K562 (cell line): Measurements from ENCODE around the gene CCM2. TPM values are rescaled to one million over a fixed set of nuclear protein-coding genes. Genes with fewer than 3 reads are reported as not detected.
A peak's percentile ranks its signal among the peaks of the same experiment; 100 is the strongest.

ENCODE experiments used
- ATAC-seq: fragments of 200-7000 bp; cut with Tn5 transposase; 3 replicates; pipeline ENCODE4 v1.9.1; 2020; ENCODE audit warnings: moderate library complexity
- BruUV-seq: library from RNA; stranded (reverse); fragments of 400-500 nt; replicated peaks from 2 replicates; lab custom pipeline; 2021; lab: Mats Ljungman, UMichigan
- CTCF ChIA-PET: fragments of 300-600 bp; formaldehyde crosslinking; extraction: SDS; loops from one replicate; lab custom pipeline; 2021; ENCODE audit warnings: low intra/inter-chr PET ratio; lab: Yijun Ruan, JAX
- POLR2A ChIA-PET: fragments of 300-600, 350-650 bp; sonication (Branson Sonifier 250); formaldehyde crosslinking; extraction: SDS; loops from one replicate; lab custom pipeline; 2021; ENCODE audit warnings: antibody characterized with exemption, inconsistent platforms; lab: Yijun Ruan, JAX
- DNase-seq, 4 experiments: peaks; one replicate each; pipeline versions ENCODE4 v3.0.0 to v3.0.0-alpha.2; 2011 to 2018; ENCODE audit warnings: low spot score in 3 of 4, mixed read lengths in 3 of 4; ENCODE audit errors: extremely low read depth in 1 of 4
- FAIRE-seq: peaks from 2 replicates; lab custom pipeline; 2011; peaks lifted over from hg19 to GRCh38; lab: Jason Lieb, UNC
- H2AFZ ChIP-seq: 2 replicates; pipeline ENCODE4 v1.6.0; 2011; ENCODE audit warnings: low read depth, low read length, control low read depth, inconsistent platforms
- H3K27ac ChIP-seq: fragments of 200-600 bp; 3 replicates; pipeline ENCODE4 v1.8.0; 2011; ENCODE audit warnings: low read depth, mild to moderate bottlenecking, control low read depth, inconsistent platforms, low read length, moderate library complexity, mixed read lengths; ENCODE audit errors: extremely low read depth
- H3K27me3 ChIP-seq, 2 experiments: fragments of 300-600 bp in 1 of 2; 2 replicates in 1 of 2; 3 replicates in 1 of 2; pipeline versions ENCODE4 v1.6.0 to v1.8.0; 2011; ENCODE audit warnings: inconsistent platforms in 2 of 2, low read length in 2 of 2, mild to moderate bottlenecking in 1 of 2, mixed read lengths in 1 of 2, moderate library complexity in 1 of 2; ENCODE audit not compliant: control insufficient read depth in 2 of 2, insufficient read depth in 2 of 2
- H3K36me3 ChIP-seq: fragments of 300-600 bp; 3 replicates; pipeline ENCODE4 v1.8.0; 2011; ENCODE audit warnings: mild to moderate bottlenecking, low read length, inconsistent platforms; ENCODE audit not compliant: control insufficient read depth, insufficient read depth
- H3K4me1 ChIP-seq, 2 experiments: fragments of 200-600 bp in 1 of 2; replicated peaks in 1 of 2; 2 replicates in 1 of 2; 3 replicates in 1 of 2; pipeline versions ENCODE4 v1.5.1 to v1.8.0; 2011; ENCODE audit warnings: inconsistent platforms in 2 of 2, low read length in 2 of 2, mild to moderate bottlenecking in 1 of 2, mixed read lengths in 1 of 2, moderate library complexity in 1 of 2; ENCODE audit not compliant: control insufficient read depth in 2 of 2, insufficient read depth in 2 of 2
- H3K4me2 ChIP-seq: 2 replicates; pipeline ENCODE4 v1.6.1; 2011; ENCODE audit warnings: low read length, control low read depth, inconsistent platforms, mixed read lengths; ENCODE audit not compliant: insufficient read depth
- H3K4me3 ChIP-seq: fragments of 200-600 bp; sonication (generic), shearing (Covaris generic); 2 replicates; pipeline ENCODE4 v1.5.1; 2016; ENCODE audit warnings: control low read depth, inconsistent platforms
- H3K79me2 ChIP-seq: fragments of 200-600 bp; 3 replicates; pipeline ENCODE4 v1.8.0; 2011; ENCODE audit warnings: low read length, inconsistent platforms; ENCODE audit not compliant: control insufficient read depth, insufficient read depth
- H3K9ac ChIP-seq, 2 experiments: 2 replicates each; pipeline versions ENCODE4 v1.6.0 to v1.6.1; 2011; ENCODE audit warnings: low read depth in 2 of 2, low read length in 2 of 2, control low read depth in 1 of 2, inconsistent platforms in 1 of 2, mild to moderate bottlenecking in 1 of 2, mixed read lengths in 1 of 2; ENCODE audit not compliant: insufficient read depth in 1 of 2
- H3K9me1 ChIP-seq: one replicate; pipeline ENCODE4 v1.6.0; 2011; ENCODE audit warnings: inconsistent platforms, mild to moderate bottlenecking, low read length, moderate library complexity; ENCODE audit not compliant: control insufficient read depth, insufficient read depth
- H3K9me3 ChIP-seq: replicated peaks from 2 replicates; pipeline ENCODE4 v1.5.1; 2011; ENCODE audit warnings: low read depth, low read length, inconsistent platforms; ENCODE audit not compliant: control insufficient read depth, insufficient read depth
- H4K20me1 ChIP-seq: replicated peaks from 2 replicates; pipeline ENCODE4 v1.6.1; 2011; ENCODE audit warnings: low read length, inconsistent platforms, mixed read lengths; ENCODE audit not compliant: control insufficient read depth, insufficient read depth
- NR2C2 ChIP-seq, 2 experiments: fragments of 200-800 bp in 1 of 2; sonication (Bioruptor generic) in 1 of 2; sonication (generic) in 1 of 2; formaldehyde crosslinking in 1 of 2; IDR thresholded peaks; 2 replicates each; pipeline versions ENCODE4 v1.6.1 to v1.8.0; 2016 to 2022; ENCODE audit warnings: mild to moderate bottlenecking in 1 of 2, missing compliant biosample characterization in 1 of 2, missing genetic modification characterization in 1 of 2, missing genetic modification reagents in 1 of 2
- PBX2 ChIP-seq, 2 experiments: IDR thresholded peaks in 1 of 2; conservative IDR thresholded peaks in 1 of 2; 2 replicates each; pipeline ENCODE4 v1.6.1; 2016; ENCODE audit warnings: low read depth in 2 of 2, mild to moderate bottlenecking in 1 of 2, missing compliant biosample characterization in 1 of 2, missing genetic modification characterization in 1 of 2, moderate library complexity in 1 of 2
- PHF8 ChIP-seq: fragments of 200-600 bp; sonication (generic); IDR thresholded peaks from 2 replicates; pipeline ENCODE4 v1.6.1; 2012; ENCODE audit warnings: mixed run types, mild to moderate bottlenecking, inconsistent platforms, low read length, moderate library complexity, borderline replicate concordance
- POLR2B ChIP-seq: fragments of 450-650 bp; IDR thresholded peaks from 2 replicates; pipeline ENCODE4 v1.6.1; 2018; ENCODE audit warnings: low read depth; ENCODE audit not compliant: partially characterized antibody
- POLR2G ChIP-seq: fragments of 200-400 bp; formaldehyde crosslinking; IDR thresholded peaks from 2 replicates; pipeline ENCODE4 v1.6.1; 2017; ENCODE audit warnings: low read depth, mild to moderate bottlenecking, antibody characterized with exemption, low read length, moderate library complexity
- TCFL5 ChIP-seq: fragments of 250-450 bp; sonication (Bioruptor Pico); conservative IDR thresholded peaks from 2 replicates; pipeline ENCODE4 v1.6.1; 2021; ENCODE audit warnings: mild to moderate bottlenecking, moderate library complexity, matching md5 sums
- ZKSCAN8 ChIP-seq: fragments of 200-800 bp; sonication (Bioruptor generic); IDR thresholded peaks from 2 replicates; pipeline ENCODE4 v1.6.1; 2016; ENCODE audit warnings: missing genetic modification characterization, missing compliant biosample characterization
- WGBS: fragments of 100-300 bp; shearing (Covaris generic); methylation state at CpG from one replicate; pipeline ENCODE4 v1.1.6; 2016; ENCODE audit warnings: low coverage, mixed read lengths; ENCODE audit not compliant: insufficient coverage; ENCODE audit errors: missing lambda C conversion rate; 5-methylcytosine and 5-hydroxymethylcytosine counted together
- in situ Hi-C: fragments of 300-500 bp; cut with MboI; formaldehyde crosslinking; loops from 4 replicates; pipeline ENCODE4 v1.15.0; 2018; ENCODE audit warnings: inconsistent platforms, mixed read lengths
- intact Hi-C: fragments of 100-400 bp; cut with micrococcal nuclease; formaldehyde crosslinking; loops from 2 replicates; pipeline ENCODE4 v1.14.2; 2022
- polyA plus RNA-seq, 8 experiments: library from polyadenylated mRNA; depleted of rRNA in 4 of 8; stranded (reverse) in 5 of 8; unstranded in 3 of 8; fragments of >200 nt; fragmentation: Nextera tagmentation in 2 of 8; fragmentation: Illumina TruSeq in 1 of 8; extraction: Ambion mirVana in 2 of 8; extraction: Trizol in 1 of 8; gene quantifications; 2 replicates each; pipeline versions ENCODE4 v1.2.1 to v1.2.3, GENCODE V29; 2011 to 2014; ENCODE audit warnings: inconsistent platforms in 1 of 8, missing spikeins in 1 of 8
- total RNA-seq, 7 experiments: library from RNA; depleted of rRNA in 6 of 7; stranded (reverse); fragments of >200 nt in 6 of 7; fragmentation: Illumina TruSeq in 2 of 7; extraction: Trizol in 2 of 7; gene quantifications; 2 replicates each; pipeline versions ENCODE4 v1.2.1 to v1.2.3, GENCODE V29; 2011 to 2021; ENCODE audit warnings: low replicate concordance in 1 of 7

Gene CCM2
- total and polyA plus RNA-seq, 9 of the 15 experiments (the other 6 are each of a cell fraction or from before 2014, with no cell fraction given), result 0.41 to 38.6 (median 25.9) TPM

GRCh38 chr7:45075355-45075644 lies 75.3 kb downstream of the CCM2 start:
- H2AFZ ChIP-seq, result no peak overlapping the region
- peak overlapping the region in 1 of 2 experiments; percentile 58; a peak in 2 of 4 replicates for H3K9ac ChIP-seq
- ATAC-seq, result no peak
- TF ChIP-seq PHF8 (no peak), TCFL5 (CRISPR knock-in tag) (no peak)
- ChIA-PET POLR2A (interaction anchor here (0.7 to 1.0 kb wide), 3 partner anchors 12 to 90 kb away, joined by 3 to 7 read pairs (median 3); no protein-coding TSS in a partner anchor), CTCF (no interaction called here)
- H3K36me3 ChIP-seq, result peaks cover 65% of the 10 kb centered on the region; the same call in 2 of the 3 replicates
- no peak for FAIRE-seq
- no TSS peak for BruUV-seq
- H3K4me2 ChIP-seq, result no peak overlapping the region
- no peak overlapping the region for H3K27ac ChIP-seq
- no peaks in the 10 kb centered on the region for H3K9me3 ChIP-seq
- no peak overlapping the region for H3K4me3 ChIP-seq
- H3K9me1 ChIP-seq, result no peaks in the 10 kb centered on the region
- peaks cover 0 to 18% of the 10 kb centered on the region in 2 experiments; a peak in 1 of 5 replicates for H3K4me1 ChIP-seq
- no peak for DNase-seq
- no peaks in the 10 kb centered on the region for H3K27me3 ChIP-seq
- H3K79me2 ChIP-seq, result no peaks in the 10 kb centered on the region
- H4K20me1 ChIP-seq, result peaks cover 4% of the 10 kb centered on the region; the same call in 1 of the 2 replicates
- 92% methylated on average over 1 of the region's 1 CpG for WGBS
- in situ Hi-C loops, result no loop called here
- intact Hi-C loops, result loop anchor here (10.0 kb wide), 1 partner anchor 100 kb away; the partner anchor contains the start of gene MYO1G

- TF ChIP-seq PBX2 (CRISPR knock-in tag; IDR thresholded peaks at IDR 0.05; ENCODE audit: low read depth), result no peak
- no peak for TF ChIP-seq PBX2 (tag; conservative IDR thresholded peaks at IDR 0.05; ENCODE audit: low read depth)
- no peak for TF ChIP-seq NR2C2 (CRISPR knock-in tag; IDR thresholded peaks at IDR 0.05)
- no peak for TF ChIP-seq NR2C2 (tag; IDR thresholded peaks at IDR 0.05)
- TF ChIP-seq POLR2G, result peak; percentile 59
- no peak for TF ChIP-seq POLR2B
- TF ChIP-seq ZKSCAN8, result no peak
- Histone ChIP-seq H3K9ac (peak overlapping the region in 1 of 2 experiments; percentile 58; a peak in 2 of 4 replicates), H2AFZ (no peak overlapping the region), H3K79me2 (no peaks in the 10 kb centered on the region), H3K27ac (no peak overlapping the region), H3K4me3 (no peak overlapping the region), H3K36me3 (peaks cover 60% of the 10 kb centered on the region; the same call in 2 of the 3 replicates), H3K9me1 (no peaks in the 10 kb centered on the region), H3K4me1 (peaks cover 0 to 23% of the 10 kb centered on the region in 2 experiments; a peak in 1 of 5 replicates), H3K27me3 (no peaks in the 10 kb centered on the region), H3K9me3 (no peaks in the 10 kb centered on the region), H4K20me1 (peaks cover 4% of the 10 kb centered on the region; the same call in 1 of the 2 replicates), H3K4me2 (no peak overlapping the region)
- POLR2A ChIA-PET, result interaction anchor here (0.7 to 1.0 kb wide), 2 partner anchors 13 to 29 kb away, joined by 3 to 7 read pairs; no protein-coding TSS in a partner anchor
- no TSS peak for BruUV-seq
- ATAC-seq (no peak), DNase-seq (no peak), FAIRE-seq (no peak)
- intact Hi-C loops (loop anchor here (10.0 kb wide), 1 partner anchor 101 kb away; the partner anchor contains the start of gene MYO1G), in situ Hi-C loops (no loop called here)
- CTCF ChIA-PET, result no interaction called here
- 82% methylated on average over 20 of the region's 35 CpGs for WGBS
Measured at GRCh38 chr7:45075871-45076796, 76.1 kb downstream of the CCM2 start.
